ENCODE measurements around the gene DBN1. TPM values are rescaled to one million over a fixed set of nuclear protein-coding genes. Genes with fewer than 3 reads are reported as not detected.

The DBN1 gene
- total RNA-seq, 1 experiment from 2014 or later, result 343 TPM

GRCh38 chr5:177443144-177443983 lies 30.1 kb downstream of the DBN1 start:
- no peak for DNase-seq (ENCODE audit: low spot score)

- DNase-seq (ENCODE audit: low spot score), result no peak
Measured at GRCh38 chr5:177442066-177442826, 31.2 kb downstream of the DBN1 start.

- DNase-seq (ENCODE audit: low spot score), result no peak
Measured at GRCh38 chr5:177440990-177441780, 32.2 kb downstream of the DBN1 start.

DNA sequence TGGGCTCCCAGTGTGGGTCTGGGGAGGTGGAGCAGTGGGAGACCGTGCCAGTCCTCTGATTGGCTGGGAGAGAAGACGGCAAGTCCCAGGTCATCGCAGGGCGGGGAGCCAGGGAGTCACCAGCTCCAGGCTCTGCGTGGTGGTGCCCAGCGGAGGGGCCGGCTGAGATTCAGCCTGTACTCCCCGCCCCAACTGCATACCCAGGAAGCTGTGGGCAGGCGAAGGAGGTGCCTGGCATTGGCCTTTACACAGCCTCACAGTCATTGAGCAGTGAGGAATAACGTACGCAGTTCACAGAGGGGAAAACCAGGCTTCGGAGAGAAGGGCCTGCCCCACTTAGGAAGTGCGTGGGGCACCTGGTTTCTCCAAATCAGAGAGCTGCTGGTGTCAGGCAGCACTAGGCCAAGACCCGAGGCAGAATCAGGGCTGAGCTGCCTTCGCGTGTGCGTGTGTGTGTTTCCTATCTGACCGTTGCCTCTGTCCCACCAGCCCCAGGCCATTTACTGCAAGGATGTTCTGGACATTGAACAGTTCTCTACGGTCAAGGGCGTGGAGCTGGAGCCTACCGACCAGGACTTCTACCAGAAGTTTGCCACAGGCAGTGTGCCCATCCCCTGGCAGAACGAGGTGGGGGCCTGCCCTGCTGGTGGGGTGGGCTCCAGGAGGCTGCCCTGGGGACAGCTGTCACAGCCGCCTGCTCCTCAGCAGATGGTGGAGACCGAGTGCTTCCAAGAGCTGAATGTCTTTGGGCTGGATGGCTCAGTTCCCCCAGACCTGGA lies 33.0 kb downstream of the DBN1 start:
- DNase-seq (ENCODE audit: low spot score), result no peak

DNA sequence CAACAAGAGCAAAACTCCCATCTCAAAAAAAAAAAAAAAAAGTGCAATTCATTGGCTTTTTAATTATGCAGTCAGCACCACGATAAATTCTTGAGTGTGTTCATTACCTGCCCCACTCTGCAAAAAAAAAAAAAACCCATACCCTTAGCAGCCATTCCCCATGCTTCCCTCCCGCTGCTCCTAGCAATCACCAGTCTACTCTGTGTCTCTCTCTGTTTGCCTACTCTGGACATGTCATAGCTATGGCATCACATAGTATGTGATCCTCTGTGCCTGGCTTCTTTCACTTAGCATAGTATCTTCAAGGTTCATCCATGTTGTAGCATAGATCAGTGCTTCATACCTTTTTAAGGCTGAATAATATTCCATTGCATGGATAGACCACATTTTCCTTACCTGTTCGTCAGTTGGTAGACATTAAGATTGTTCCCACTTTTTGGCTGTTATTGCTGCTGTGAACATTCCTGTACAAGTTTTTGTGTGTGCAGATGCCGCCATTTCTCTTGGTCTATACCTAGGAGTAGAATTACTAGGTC lies 33.8 kb downstream of the DBN1 start:
- DNase-seq (ENCODE audit: low spot score), result no peak

DNA sequence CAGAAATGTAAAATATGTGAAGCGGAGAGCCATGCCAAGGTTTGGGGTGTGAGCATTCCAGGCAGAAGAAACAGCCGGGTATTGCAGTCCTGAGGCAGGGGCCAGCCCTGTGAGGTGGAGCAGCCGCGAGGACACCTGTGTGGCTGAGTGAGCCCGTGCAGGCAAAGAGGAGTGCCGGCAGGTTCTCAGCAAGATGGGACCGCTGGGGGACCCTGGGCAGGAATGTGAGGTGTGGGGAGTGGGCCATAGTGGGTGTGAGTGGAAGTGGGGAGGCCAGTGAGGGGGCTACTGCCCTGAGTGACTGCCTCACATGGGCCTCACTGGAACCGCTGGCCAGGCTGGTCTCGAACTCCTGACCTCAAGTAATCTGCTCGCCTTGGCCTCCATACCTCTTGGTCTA lies 35.0 kb downstream of the DBN1 start:
- no peak for DNase-seq (ENCODE audit: low spot score)

DNA sequence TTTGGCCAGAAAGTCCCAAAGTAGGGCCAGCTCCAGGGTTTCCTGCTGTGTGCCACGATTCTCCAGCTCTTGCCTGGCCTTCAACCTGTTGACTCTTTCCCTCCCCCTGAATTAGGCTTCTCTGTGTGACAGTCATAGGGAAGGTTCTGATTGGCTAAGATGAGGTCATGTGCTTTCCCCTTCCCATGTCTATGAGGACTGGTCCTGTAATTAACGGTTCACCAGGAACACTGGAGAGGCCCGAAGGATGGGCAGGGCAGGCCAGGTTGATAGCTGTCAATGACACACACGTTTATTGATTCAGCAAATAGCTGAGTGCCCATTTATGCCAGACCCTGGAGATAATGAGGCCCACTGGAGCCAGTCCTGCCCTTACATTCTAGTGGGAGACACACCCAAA lies 35.8 kb downstream of the DBN1 start:
- DNase-seq (ENCODE audit: low spot score), result no peak

DNA sequence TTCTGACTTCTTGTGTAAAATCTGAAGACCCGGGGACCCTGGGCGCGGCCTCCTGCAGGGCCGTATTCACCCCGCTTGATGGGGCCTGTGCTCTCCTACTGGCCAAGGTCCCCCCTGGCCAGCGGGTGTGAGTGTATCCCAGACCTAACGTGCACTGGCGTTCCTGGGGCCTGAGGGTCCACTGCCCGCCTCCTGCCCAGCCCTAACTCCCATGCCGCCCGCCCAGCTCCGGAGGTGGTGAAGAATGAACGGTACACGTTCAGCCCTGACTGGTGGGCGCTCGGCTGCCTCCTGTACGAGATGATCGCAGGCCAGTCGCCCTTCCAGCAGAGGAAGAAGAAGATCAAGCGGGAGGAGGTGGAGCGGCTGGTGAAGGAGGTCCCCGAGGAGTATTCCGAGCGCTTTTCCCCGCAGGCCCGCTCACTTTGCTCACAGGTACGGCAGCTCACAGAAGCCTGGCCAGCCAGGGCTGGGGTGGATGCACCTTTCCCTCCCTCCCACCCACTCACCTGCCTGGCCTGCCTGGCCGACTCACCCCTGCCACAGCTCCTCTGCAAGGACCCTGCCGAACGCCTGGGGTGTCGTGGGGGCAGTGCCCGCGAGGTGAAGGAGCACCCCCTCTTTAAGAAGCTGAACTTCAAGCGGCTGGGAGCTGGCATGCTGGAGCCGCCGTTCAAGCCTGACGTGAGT lies 37.4 kb downstream of the DBN1 start:
- DNase-seq (ENCODE audit: low spot score), result no peak

DNA sequence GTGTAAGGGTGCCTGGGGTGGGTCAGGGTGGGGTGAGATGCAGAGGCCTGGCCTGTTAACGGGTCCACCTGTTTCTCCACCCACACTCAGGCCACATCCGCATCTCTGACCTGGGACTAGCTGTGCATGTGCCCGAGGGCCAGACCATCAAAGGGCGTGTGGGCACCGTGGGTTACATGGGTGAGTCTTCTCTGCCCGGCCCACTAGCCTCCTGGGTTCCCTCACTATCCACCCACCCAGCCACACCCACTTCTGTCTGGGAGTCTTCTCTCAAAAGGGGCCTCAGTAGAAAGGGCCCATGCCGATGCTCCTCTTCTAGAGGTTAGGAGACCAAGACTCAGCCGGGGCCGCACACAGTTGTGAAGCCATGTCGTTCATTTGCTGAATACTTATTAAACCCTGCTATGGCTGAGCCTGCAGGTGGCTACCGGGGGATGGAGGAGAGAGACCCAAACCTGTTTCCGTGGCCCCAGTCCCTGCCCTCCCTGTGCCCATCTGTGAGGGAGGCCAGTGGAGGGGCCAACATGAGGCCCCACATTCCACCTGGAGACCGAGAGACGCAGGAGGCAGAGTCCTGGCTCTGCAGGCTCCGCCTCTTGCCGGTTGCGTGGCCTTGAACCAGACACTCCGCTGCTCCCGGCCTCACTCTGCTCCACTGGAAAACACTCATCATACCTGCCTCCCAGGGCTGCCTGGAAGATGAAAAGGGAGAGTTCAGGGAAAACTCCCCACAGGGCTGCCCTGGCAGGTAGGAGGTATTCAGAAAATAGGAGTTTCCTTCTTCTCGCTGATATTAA lies 38.3 kb downstream of the DBN1 start:
- no peak for DNase-seq (ENCODE audit: low spot score)

DNA sequence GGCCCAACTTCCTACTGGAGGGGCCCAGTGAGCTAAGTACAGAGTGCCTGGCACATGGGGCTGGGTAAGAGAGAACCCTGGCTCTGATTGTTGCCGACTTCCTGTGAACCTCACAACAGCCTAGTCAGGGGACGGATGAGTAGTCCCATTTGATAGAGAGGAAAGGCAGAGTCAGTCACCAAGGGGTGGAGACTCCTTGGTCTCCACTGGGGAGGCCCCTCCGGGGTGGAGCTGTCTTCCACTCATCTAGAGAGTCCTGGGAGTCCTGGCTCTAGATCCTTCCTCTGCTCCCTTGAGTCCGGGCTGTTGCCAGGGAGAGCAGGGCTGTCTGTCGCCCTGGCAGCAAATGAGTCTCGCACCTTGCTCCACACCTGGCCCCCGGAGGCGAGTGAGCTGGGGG lies 39.0 kb downstream of the DBN1 start:
- DNase-seq (ENCODE audit: low spot score), result peak; percentile 54

GRCh38 chr5:177433658-177434217 lies 39.7 kb downstream of the DBN1 start:
- DNase-seq (ENCODE audit: low spot score), result no peak

DNA sequence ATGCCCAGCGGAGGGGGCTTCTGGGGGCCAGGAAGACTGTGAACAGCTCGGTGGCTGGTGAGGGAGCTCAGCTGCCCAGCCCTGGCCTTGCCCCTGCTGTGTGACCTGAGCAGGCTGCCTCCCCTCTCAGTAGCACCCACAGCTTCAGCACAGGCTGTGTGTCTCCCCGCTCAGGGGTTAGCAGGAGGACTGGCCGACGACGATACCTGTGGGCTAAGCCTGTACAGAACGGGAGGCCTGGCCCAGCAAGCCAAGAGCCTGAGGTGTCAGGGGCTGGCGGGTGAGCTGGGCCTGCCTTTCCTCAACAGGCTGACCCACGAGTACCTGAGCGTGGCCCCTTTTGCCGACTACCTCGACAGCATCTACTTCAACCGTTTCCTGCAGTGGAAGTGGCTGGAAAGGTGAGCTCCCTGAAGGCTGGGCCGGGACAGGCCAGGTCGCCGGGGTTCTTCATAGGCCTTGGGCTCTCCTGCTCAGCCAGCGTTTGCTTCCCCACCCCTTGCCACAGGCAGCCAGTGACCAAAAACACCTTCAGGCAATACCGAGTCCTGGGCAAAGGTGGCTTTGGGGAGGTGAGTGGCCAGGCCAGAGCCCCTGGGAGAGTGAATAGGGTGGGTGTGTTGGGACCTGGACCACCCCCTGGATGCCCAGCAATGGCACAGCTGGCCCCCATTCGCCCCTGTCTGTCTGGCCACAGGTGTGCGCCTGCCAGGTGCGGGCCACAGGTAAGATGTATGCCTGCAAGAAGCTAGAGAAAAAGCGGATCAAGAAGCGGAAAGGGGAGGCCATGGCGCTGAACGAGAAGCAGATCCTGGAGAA lies 40.4 kb downstream of the DBN1 start:
- no peak for DNase-seq (ENCODE audit: low spot score)

DNA sequence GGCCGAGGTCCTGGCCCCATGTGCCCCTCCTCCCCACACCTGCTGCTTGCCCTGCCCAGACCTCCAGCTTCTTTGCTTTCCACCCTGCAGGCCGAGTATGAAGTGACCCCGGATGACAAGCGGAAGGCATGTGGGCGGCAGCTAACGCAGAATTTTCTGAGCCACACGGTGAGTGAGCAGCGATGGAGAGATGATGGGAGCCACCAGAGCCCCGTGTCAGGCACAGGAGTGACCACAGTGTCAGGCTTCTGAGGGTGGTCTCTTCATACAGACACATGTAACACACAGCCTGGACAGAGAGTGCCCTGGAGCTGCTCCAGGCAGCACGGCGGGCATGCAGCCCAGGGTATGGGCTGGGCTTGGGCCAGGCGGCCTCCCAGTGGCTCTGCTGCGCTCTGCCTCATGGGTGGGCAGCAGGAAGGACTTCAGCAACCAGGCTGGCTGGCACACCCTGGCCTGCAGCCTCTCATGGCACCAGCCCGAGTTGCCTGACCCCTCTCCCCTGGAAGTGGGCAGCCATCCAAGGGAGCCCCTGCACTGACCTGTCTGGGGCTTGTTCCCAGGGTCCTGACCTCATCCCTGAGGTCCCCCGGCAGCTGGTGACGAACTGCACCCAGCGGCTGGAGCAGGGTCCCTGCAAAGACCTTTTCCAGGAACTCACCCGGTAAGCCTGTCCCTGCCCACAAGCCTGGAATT lies 41.1 kb downstream of the DBN1 start:
- DNase-seq (ENCODE audit: low spot score), result no peak

DNA sequence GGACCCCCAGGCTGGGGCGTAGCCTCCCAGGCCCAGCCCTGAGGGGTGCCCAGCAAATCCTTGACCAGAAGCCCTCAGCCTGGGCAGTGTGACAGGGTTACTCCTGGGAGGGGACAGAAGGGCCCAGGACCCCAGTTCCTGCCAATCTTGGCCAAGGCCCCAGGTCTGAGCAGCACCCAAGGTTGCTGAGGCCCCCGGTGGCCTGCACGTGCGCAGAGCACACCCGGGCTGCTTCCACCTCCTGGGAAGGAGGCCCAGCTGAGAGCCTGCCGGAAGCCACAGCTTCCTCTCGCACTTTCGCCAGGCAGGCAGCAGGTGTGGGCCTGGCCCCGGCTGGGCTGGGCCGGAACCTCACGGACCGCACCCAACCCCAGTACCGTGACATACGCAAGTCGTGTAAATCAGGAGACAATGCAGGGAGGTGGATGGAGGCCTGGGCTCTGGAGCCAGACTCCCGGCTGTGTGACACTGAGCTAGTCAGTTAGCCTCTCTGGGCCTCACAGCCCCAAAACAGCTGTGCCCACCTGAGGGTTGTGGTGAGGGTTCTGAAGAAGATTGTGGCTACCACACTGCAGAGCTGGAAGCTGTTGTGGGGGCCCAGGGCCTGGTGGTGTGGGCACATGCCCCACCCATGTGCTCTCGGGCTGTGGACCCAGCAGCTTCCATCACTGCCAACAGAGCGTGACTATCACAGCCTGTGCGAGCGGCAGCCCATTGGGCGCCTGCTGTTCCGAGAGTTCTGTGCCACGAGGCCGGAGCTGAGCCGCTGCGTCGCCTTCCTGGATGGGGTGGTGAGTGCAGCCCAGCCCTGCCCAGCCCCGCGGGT lies 41.9 kb downstream of the DBN1 start:
- DNase-seq (ENCODE audit: low spot score), result no peak

DNA sequence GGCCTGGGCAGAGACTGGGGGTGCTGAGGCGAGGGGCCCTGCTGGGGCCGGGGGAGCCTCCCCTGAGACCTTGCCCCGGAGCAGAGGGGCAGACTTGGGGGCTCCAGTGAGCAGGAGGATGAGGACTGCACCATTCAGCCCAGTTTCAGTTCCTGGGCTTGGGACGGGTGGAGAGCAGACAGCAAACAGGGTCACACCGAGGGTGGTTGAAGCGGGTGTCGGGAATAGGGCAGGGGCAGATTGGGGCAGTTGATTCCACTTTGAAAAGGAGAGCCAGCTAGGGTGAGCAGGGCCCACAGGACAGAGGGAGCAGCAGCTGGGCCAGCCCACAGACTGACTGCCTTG lies 42.5 kb downstream of the DBN1 start:
- no peak for DNase-seq (ENCODE audit: low spot score)

- no peak for DNase-seq (ENCODE audit: low spot score)
Measured at GRCh38 chr5:177430140-177430951, 43.1 kb downstream of the DBN1 start.

Data from A172 (cell line).